Measurements from ENCODE around the gene RTP5. TPM values are rescaled to one million over a fixed set of nuclear protein-coding genes. Genes with fewer than 3 reads are reported as not detected.

The RTP5 gene
- total and polyA plus RNA-seq, 11 donors, result not detected

DNA sequence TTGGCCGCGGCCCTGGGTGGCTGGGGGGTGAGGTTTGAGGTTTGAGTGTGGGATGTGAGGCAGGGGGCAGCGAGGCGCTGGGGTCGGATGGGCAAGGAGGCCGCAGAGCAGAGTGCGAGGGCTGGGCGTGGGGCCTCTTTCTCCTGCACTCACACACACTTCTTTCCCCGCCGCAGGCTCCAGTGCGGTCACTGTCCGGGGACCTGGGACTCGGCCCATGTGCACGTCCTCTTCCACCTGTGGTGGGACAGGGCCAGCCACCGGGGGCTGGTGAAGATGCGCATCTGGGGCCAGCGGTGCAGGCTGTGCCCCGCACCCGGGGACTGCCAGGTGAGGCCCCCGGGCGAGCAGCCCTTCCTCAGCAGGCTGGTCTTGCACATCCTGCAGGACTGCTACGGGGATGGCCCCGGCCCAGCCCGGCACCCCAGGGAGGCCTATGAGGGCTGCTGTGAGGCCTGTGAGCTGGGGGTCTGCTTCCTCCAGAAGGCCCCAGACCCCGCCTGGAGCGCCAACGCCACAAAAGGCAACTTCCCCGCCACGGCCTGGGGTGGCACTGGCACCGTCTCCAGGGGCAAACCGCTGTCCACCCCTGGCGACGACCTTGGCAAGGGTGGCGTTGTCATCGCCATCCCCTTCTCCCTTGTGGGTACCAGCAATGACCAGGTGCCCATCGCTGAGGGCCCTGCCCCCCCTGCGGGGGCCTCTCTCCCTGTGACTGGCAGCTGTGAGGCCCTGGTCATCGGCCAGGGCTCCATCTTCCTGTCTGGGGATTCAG, 2.2 kb downstream of the RTP5 start:
- TF ChIP-seq, protein P1, sequence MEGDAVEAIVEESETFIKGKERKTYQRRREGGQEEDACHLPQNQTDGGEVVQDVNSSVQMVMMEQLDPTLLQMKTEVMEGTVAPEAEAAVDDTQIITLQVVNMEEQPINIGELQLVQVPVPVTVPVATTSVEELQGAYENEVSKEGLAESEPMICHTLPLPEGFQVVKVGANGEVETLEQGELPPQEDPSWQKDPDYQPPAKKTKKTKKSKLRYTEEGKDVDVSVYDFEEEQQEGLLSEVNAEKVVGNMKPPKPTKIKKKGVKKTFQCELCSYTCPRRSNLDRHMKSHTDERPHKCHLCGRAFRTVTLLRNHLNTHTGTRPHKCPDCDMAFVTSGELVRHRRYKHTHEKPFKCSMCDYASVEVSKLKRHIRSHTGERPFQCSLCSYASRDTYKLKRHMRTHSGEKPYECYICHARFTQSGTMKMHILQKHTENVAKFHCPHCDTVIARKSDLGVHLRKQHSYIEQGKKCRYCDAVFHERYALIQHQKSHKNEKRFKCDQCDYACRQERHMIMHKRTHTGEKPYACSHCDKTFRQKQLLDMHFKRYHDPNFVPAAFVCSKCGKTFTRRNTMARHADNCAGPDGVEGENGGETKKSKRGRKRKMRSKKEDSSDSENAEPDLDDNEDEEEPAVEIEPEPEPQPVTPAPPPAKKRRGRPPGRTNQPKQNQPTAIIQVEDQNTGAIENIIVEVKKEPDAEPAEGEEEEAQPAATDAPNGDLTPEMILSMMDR (IDR thresholded peaks at IDR 0.05), result no peak
- no peak for TF ChIP-seq POLR2A (IDR thresholded peaks at IDR 0.05)
- peaks cover 0 to 22% (median 6%) of the 10 kb centered on the region in 9 donors for H3K27me3 ChIP-seq
- peaks cover 0 to 8% (median 0%) of the 10 kb centered on the region in 12 donors for H3K9me3 ChIP-seq
- WGBS, 4 donors, result 82 to 91% (median 89%) methylated on average over 14 to 38 of the region's 38 CpGs
- H3K4me1 ChIP-seq, result no peaks in the 10 kb centered on the region
- H3K36me3 ChIP-seq, result no peaks in the 10 kb centered on the region
- intact Hi-C loops (cut with DNase I), result loop anchor here in 2 of 10 donors (10.0 kb wide), 2 partner anchors 137 to 167 kb away; partner anchors contain the start of genes D2HGDH (in 1 of the 2) and ING5 (in 1 of the 2)
- H3K4me3 ChIP-seq, result no peak overlapping the region
- DNase-seq (peak in 1 of 5 donors; percentile 66), ATAC-seq (no peak)
- no peak overlapping the region for H3K27ac ChIP-seq

DNA sequence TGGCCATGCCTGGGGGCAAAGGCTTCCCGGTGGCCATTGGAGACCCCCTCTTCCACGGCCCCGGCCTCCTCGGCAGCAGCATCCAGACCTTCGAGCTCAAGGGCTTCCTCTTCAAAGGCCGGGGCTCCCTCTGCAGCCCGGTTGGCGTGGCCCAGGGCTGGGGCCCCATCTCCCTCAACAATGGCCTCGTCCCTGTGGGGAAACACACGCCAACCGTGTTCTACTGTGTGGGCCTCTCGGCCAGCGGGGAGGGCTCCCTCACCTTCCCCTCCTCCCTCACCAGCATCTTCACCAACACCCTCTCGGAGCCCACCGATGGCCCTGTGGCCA, 2.7 kb downstream of the RTP5 start:
- Histone ChIP-seq H3K4me3 (no peak overlapping the region), H3K27ac (no peak overlapping the region), H3K27me3 (peaks cover 0 to 17% (median 4%) of the 10 kb centered on the region in 9 donors), H3K36me3 (no peaks in the 10 kb centered on the region), H3K9me3 (peaks cover 0 to 8% (median 0%) of the 10 kb centered on the region in 12 donors), H3K4me1 (no peaks in the 10 kb centered on the region)
- ATAC-seq (no peak), DNase-seq (no peak)
- 77 to 87% (median 85%) methylated on average over 10 to 15 of the region's 15 CpGs for WGBS, 4 donors
- intact Hi-C loops (cut with DNase I), result loop anchor here in 2 of 10 donors (10.0 kb wide), 2 partner anchors 137 to 167 kb away; partner anchors contain the start of genes D2HGDH (in 1 of the 2) and ING5 (in 1 of the 2)
- TF ChIP-seq, protein P1 (IDR thresholded peaks at IDR 0.05), result no peak
- no peak for TF ChIP-seq POLR2A (IDR thresholded peaks at IDR 0.05)

DNA sequence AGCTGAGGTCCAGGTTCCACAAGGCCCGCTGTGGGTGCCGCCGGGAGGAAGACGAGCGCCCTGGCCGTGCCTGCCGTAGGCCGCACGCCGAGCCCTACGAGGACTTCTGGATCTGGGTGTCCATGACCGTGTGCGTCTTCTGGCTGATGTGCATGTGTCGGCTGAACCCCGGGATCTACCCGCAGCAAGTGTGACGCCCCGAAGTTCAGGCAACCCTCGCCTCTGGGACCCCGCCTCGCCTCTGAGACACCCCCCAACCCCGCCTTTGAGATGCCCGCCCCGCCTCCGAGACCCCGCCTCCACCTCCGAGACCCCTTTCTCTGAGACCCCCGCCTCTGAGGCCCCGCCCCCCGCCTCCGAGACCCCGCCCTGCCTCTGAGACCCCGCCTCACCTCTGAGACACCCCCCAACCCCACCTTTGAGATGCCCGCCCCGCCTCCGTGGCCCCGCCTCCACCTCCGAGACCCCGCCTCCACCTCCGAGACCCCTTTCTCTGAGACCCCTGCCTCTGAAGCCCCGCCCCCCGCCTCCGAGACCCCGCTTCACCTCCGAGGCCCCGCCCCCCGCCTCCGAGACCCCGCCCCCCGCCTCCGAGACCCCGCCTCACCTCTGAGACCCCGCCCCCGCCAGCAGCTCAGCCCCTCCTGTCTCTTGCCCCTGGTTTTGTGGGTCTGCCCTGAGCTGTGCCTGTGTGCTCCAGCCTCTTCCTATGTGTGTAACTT, 3.7 kb downstream of the RTP5 start:
- no peak overlapping the region for H3K27ac ChIP-seq
- 91 to 95% (median 91%) methylated on average over 40 to 54 of the region's 54 CpGs for WGBS, 4 donors
- TF ChIP-seq, protein P1 (IDR thresholded peaks at IDR 0.05), result no peak
- TF ChIP-seq POLR2A (IDR thresholded peaks at IDR 0.05), result no peak
- intact Hi-C loops (cut with DNase I), result loop anchor here in 2 of 10 donors (10.0 kb wide), 2 partner anchors 138 to 168 kb away; partner anchors contain the start of genes D2HGDH (in 1 of the 2) and ING5 (in 1 of the 2)
- peaks cover 0 to 3% (median 0%) of the 10 kb centered on the region in 12 donors for H3K4me1 ChIP-seq
- DNase-seq (peak in 1 of 5 donors; percentile 57), ATAC-seq (no peak)
- peaks cover 0 to 8% (median 0%) of the 10 kb centered on the region in 12 donors for H3K9me3 ChIP-seq
- no peak overlapping the region for H3K4me3 ChIP-seq
- no peaks in the 10 kb centered on the region for H3K36me3 ChIP-seq
- peaks cover 0 to 7% (median 0%) of the 10 kb centered on the region in 9 donors for H3K27me3 ChIP-seq

DNA sequence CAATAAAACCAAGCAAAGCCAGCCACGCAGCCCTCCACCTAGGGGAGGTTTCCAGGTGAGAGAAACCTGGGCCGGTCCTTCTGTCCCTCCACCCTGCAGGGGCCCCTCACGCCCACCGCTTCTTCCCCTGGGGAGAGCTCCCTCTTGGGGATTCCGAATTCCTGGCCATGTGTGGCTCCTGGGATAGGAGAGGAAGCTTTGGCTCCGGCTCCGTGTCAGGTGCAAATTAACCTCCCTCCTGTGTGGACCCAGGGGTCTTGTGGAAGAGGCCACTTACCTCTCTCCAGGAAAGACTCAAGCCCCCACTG, 4.2 kb downstream of the RTP5 start:
- Histone ChIP-seq H3K36me3 (no peaks in the 10 kb centered on the region), H3K4me3 (no peak overlapping the region), H3K27me3 (peaks cover 0 to 7% (median 0%) of the 10 kb centered on the region in 9 donors), H3K4me1 (peaks cover 0 to 3% (median 0%) of the 10 kb centered on the region in 12 donors), H3K9me3 (peaks cover 0 to 8% (median 0%) of the 10 kb centered on the region in 12 donors), H3K27ac (no peak overlapping the region)
- DNase-seq (peak in 1 of 5 donors; percentile 36), ATAC-seq (no peak)
- TF ChIP-seq POLR2A (IDR thresholded peaks at IDR 0.05), result no peak
- TF ChIP-seq, protein P1 (IDR thresholded peaks at IDR 0.05), result no peak
- 81 to 99% (median 93%) methylated on average over 7 of the region's 7 CpGs for WGBS, 4 donors
- intact Hi-C loops (cut with DNase I), result loop anchor here in 2 of 10 donors (10.0 kb wide), 2 partner anchors 139 to 169 kb away; partner anchors contain the start of genes D2HGDH (in 1 of the 2) and ING5 (in 1 of the 2)

All from heart left ventricle (tissue), 16 donors.